Activated naive CD8-positive, alpha-beta T cell treated with anti-CD3 and anti-CD28 coated beads, Interleukin-2, amount 10 ng/mL, durations not matched to agents 7 days and 5 days (primary cell): ENCODE results near the gene SEC16B. TPM values are rescaled to one million over a fixed set of nuclear protein-coding genes. Genes with fewer than 3 reads are reported as not detected.

Experiments used
- ATAC-seq: fragments of 150-1000 bp; cut with Tn5 transposase; one replicate; pipeline ENCODE4 v1.10.0; 2021; ENCODE audit warnings: low read depth, moderate library complexity
- POLR2A ChIA-PET: fragments of 350-600 bp; sonication (Branson Sonifier 250); formaldehyde crosslinking; loops from one replicate; lab custom pipeline; 2021; ENCODE audit warnings: antibody characterized with exemption; lab: Charles Lee
- DNase-seq: peaks from one replicate; pipeline ENCODE4 v3.0.0; 2021
- H3K27ac Mint-ChIP-seq: one replicate; pipeline ENCODE4 v1.8.0; 2022; ENCODE audit warnings: mild to moderate bottlenecking, mixed read lengths
- H3K27me3 Mint-ChIP-seq: one replicate; pipeline ENCODE4 v1.8.0; 2022; ENCODE audit warnings: mild to moderate bottlenecking, moderate library complexity, mixed read lengths
- H3K36me3 Mint-ChIP-seq: one replicate; pipeline ENCODE4 v1.8.0; 2021; ENCODE audit warnings: mild to moderate bottlenecking, mixed read lengths
- H3K4me1 Mint-ChIP-seq: one replicate; pipeline ENCODE4 v1.8.0; 2021; ENCODE audit warnings: mixed read lengths
- H3K4me3 Mint-ChIP-seq: one replicate; pipeline ENCODE4 v1.8.0; 2022; ENCODE audit warnings: mild to moderate bottlenecking, moderate library complexity, mixed read lengths
- H3K9me3 Mint-ChIP-seq: one replicate; pipeline ENCODE4 v1.8.0; 2021; ENCODE audit warnings: mixed read lengths
- total RNA-seq, 2 experiments: library from RNA; stranded (reverse); gene quantifications; one replicate each; pipeline ENCODE4 v1.2.3, GENCODE V29; 2021

Gene SEC16B
- total RNA-seq, 2 experiments from 2014 or later = 0.26 to 0.42 TPM

GRCh38 chr1:177926201-177926600 is 43.7 kb downstream of the SEC16B start:
- Mint-ChIP-seq H3K27ac (no peak overlapping the region), H3K36me3 (no peaks in the 10 kb centered on the region), H3K9me3 (no peaks in the 10 kb centered on the region), H3K27me3 (no peaks in the 10 kb centered on the region), H3K4me3 (no peak overlapping the region), H3K4me1 (no peaks in the 10 kb centered on the region)
- ATAC-seq (no peak), DNase-seq (no peak)
- POLR2A ChIA-PET = no interaction called here

GRCh38 chr1:177925006-177925405 is 44.9 kb downstream of the SEC16B start:
- H3K4me1 Mint-ChIP-seq = no peaks in the 10 kb centered on the region

GRCh38 chr1:177923441-177923840 is 46.4 kb downstream of the SEC16B start:
- no peaks in the 10 kb centered on the region for H3K4me1 Mint-ChIP-seq
- ATAC-seq = no peak

More at GRCh38 chr1:177925006-177925405, 44.9 kb downstream of the SEC16B start:
- ATAC-seq = no peak
- H3K27me3 Mint-ChIP-seq = no peaks in the 10 kb centered on the region
- no peaks in the 10 kb centered on the region for H3K36me3 Mint-ChIP-seq
- no peaks in the 10 kb centered on the region for H3K9me3 Mint-ChIP-seq
- POLR2A ChIA-PET = no interaction called here
- H3K4me3 Mint-ChIP-seq = no peak overlapping the region
- H3K27ac Mint-ChIP-seq = no peak overlapping the region
- no peak for DNase-seq

GRCh38 chr1:177922209-177922608 is 47.6 kb downstream of the SEC16B start:
- ATAC-seq = no peak
- Mint-ChIP-seq H3K27me3 (no peaks in the 10 kb centered on the region), H3K27ac (no peak overlapping the region), H3K4me3 (no peak overlapping the region), H3K4me1 (no peaks in the 10 kb centered on the region), H3K36me3 (no peaks in the 10 kb centered on the region), H3K9me3 (no peaks in the 10 kb centered on the region)
- DNase-seq = no peak
- POLR2A ChIA-PET = no interaction called here

More at GRCh38 chr1:177923441-177923840, 46.4 kb downstream of the SEC16B start:
- Mint-ChIP-seq H3K4me3 (no peak overlapping the region), H3K27me3 (no peaks in the 10 kb centered on the region), H3K9me3 (no peaks in the 10 kb centered on the region), H3K36me3 (no peaks in the 10 kb centered on the region), H3K27ac (no peak overlapping the region)
- no peak for DNase-seq
- POLR2A ChIA-PET = no interaction called here

- Mint-ChIP-seq H3K27me3 (no peaks in the 10 kb centered on the region), H3K27ac (no peak overlapping the region), H3K36me3 (no peaks in the 10 kb centered on the region), H3K4me3 (no peak overlapping the region), H3K4me1 (no peaks in the 10 kb centered on the region), H3K9me3 (no peaks in the 10 kb centered on the region)
- no peak for ATAC-seq
- DNase-seq = no peak
- POLR2A ChIA-PET = no interaction called here
Measured at GRCh38 chr1:177921590-177921989, 48.3 kb downstream of the SEC16B start.

GRCh38 chr1:177920091-177920490 is 49.8 kb downstream of the SEC16B start:
- DNase-seq = no peak
- POLR2A ChIA-PET = no interaction called here

GRCh38 chr1:177915641-177916040 is 54.2 kb downstream of the SEC16B start:
- Mint-ChIP-seq H3K9me3 (no peaks in the 10 kb centered on the region), H3K36me3 (no peaks in the 10 kb centered on the region), H3K27ac (no peak overlapping the region), H3K4me1 (no peaks in the 10 kb centered on the region), H3K27me3 (no peaks in the 10 kb centered on the region), H3K4me3 (no peak overlapping the region)
- DNase-seq (no peak), ATAC-seq (no peak)
- POLR2A ChIA-PET = no interaction called here

More at GRCh38 chr1:177920091-177920490, 49.8 kb downstream of the SEC16B start:
- no peak for ATAC-seq
- no peaks in the 10 kb centered on the region for H3K4me1 Mint-ChIP-seq
- H3K9me3 Mint-ChIP-seq = no peaks in the 10 kb centered on the region
- H3K36me3 Mint-ChIP-seq = no peaks in the 10 kb centered on the region
- H3K27me3 Mint-ChIP-seq = no peaks in the 10 kb centered on the region
- H3K4me3 Mint-ChIP-seq = no peak overlapping the region
- no peak overlapping the region for H3K27ac Mint-ChIP-seq

GRCh38 chr1:177914603-177915002 is 55.3 kb downstream of the SEC16B start:
- no peaks in the 10 kb centered on the region for H3K4me1 Mint-ChIP-seq
- no peak overlapping the region for H3K4me3 Mint-ChIP-seq
- H3K27me3 Mint-ChIP-seq = peaks cover 3% of the 10 kb centered on the region
- POLR2A ChIA-PET = no interaction called here
- DNase-seq (no peak), ATAC-seq (no peak)
- no peaks in the 10 kb centered on the region for H3K36me3 Mint-ChIP-seq
- H3K27ac Mint-ChIP-seq = no peak overlapping the region
- no peaks in the 10 kb centered on the region for H3K9me3 Mint-ChIP-seq

GRCh38 chr1:177913762-177914540 is 55.9 kb downstream of the SEC16B start:
- no peaks in the 10 kb centered on the region for H3K36me3 Mint-ChIP-seq
- H3K27me3 Mint-ChIP-seq = peaks cover 3% of the 10 kb centered on the region
- no peak overlapping the region for H3K4me3 Mint-ChIP-seq
- H3K9me3 Mint-ChIP-seq = no peaks in the 10 kb centered on the region
- ATAC-seq (no peak), DNase-seq (no peak)
- no peaks in the 10 kb centered on the region for H3K4me1 Mint-ChIP-seq
- POLR2A ChIA-PET = no interaction called here
- no peak overlapping the region for H3K27ac Mint-ChIP-seq

- H3K4me3 Mint-ChIP-seq = no peak overlapping the region
- DNase-seq (no peak), ATAC-seq (no peak)
- no peaks in the 10 kb centered on the region for H3K4me1 Mint-ChIP-seq
- no peaks in the 10 kb centered on the region for H3K9me3 Mint-ChIP-seq
- POLR2A ChIA-PET = no interaction called here
- no peak overlapping the region for H3K27ac Mint-ChIP-seq
- H3K36me3 Mint-ChIP-seq = no peaks in the 10 kb centered on the region
- H3K27me3 Mint-ChIP-seq = peaks cover 3% of the 10 kb centered on the region
Measured at GRCh38 chr1:177912991-177913390, 56.9 kb downstream of the SEC16B start.

- H3K36me3 Mint-ChIP-seq = no peaks in the 10 kb centered on the region
- no peak overlapping the region for H3K27ac Mint-ChIP-seq
- POLR2A ChIA-PET = no interaction called here
- H3K9me3 Mint-ChIP-seq = no peaks in the 10 kb centered on the region
- DNase-seq = no peak
- H3K4me1 Mint-ChIP-seq = no peaks in the 10 kb centered on the region
- no peak overlapping the region for H3K4me3 Mint-ChIP-seq
- no peak for ATAC-seq
- H3K27me3 Mint-ChIP-seq = peaks cover 3% of the 10 kb centered on the region
Measured at GRCh38 chr1:177909416-177909815, 60.4 kb downstream of the SEC16B start.

GRCh38 chr1:177907000-177907399 is 62.9 kb downstream of the SEC16B start:
- no peak for ATAC-seq
- DNase-seq = no peak
- H3K27ac Mint-ChIP-seq = no peak overlapping the region
- H3K4me3 Mint-ChIP-seq = no peak overlapping the region
- H3K36me3 Mint-ChIP-seq = no peaks in the 10 kb centered on the region
- POLR2A ChIA-PET = no interaction called here
- H3K9me3 Mint-ChIP-seq = no peaks in the 10 kb centered on the region
- no peaks in the 10 kb centered on the region for H3K4me1 Mint-ChIP-seq
- H3K27me3 Mint-ChIP-seq = peaks cover 5% of the 10 kb centered on the region

- no peaks in the 10 kb centered on the region for H3K4me1 Mint-ChIP-seq
- H3K27ac Mint-ChIP-seq = no peak overlapping the region
- DNase-seq (no peak), ATAC-seq (no peak)
- H3K27me3 Mint-ChIP-seq = peaks cover 5% of the 10 kb centered on the region
- no peaks in the 10 kb centered on the region for H3K36me3 Mint-ChIP-seq
- H3K9me3 Mint-ChIP-seq = no peaks in the 10 kb centered on the region
- no peak overlapping the region for H3K4me3 Mint-ChIP-seq
- POLR2A ChIA-PET = no interaction called here
Measured at GRCh38 chr1:177905686-177906085, 64.2 kb downstream of the SEC16B start.

GRCh38 chr1:177902266-177902665 is 67.6 kb downstream of the SEC16B start:
- H3K9me3 Mint-ChIP-seq = no peaks in the 10 kb centered on the region
- peaks cover 2% of the 10 kb centered on the region for H3K27me3 Mint-ChIP-seq
- DNase-seq (no peak), ATAC-seq (no peak)
- H3K4me1 Mint-ChIP-seq = no peaks in the 10 kb centered on the region
- no peak overlapping the region for H3K4me3 Mint-ChIP-seq
- POLR2A ChIA-PET = no interaction called here
- no peaks in the 10 kb centered on the region for H3K36me3 Mint-ChIP-seq
- H3K27ac Mint-ChIP-seq = no peak overlapping the region
